ENCODE data around the gene MCU.

MCU gene

DNA sequence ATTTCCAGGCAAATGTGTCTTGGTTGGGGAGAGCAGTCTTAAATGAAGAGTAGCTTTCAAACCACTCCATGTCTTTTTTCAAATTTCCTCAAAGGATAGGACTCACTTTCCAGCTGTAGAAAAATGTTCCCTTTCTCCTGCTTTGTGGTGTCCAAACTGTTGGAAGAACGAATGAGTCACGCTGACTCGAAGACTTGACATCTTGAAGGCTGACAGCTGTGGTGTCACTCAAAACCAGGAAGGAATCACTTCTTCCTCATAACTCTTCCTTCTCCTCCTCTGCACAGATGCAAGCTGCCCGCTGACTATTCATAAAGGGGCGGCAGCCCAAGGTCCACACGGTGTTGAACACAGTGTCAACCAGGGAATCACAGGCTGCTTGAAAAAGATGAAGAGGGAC lies 243.4 kb downstream of the MCU start:
- ChIA-PET CTCF (no interaction called here), POLR2A (ENCODE audit: low non-redundant PET) (interaction anchor here (0.6 kb wide), 1 partner anchor 24 kb away, joined by 6 read pairs; no protein-coding TSS in a partner anchor)
- no peak for TF ChIP-seq CTCF (conservative IDR thresholded peaks at IDR 0.05; ENCODE audit: low read depth)
- H3K27ac ChIP-seq: no peak overlapping the region
- DNase-seq (ENCODE audit: low spot score): peak; percentile 25

Measured in RWPE1 (cell line).